22Rv1 (cell line): Measurements from ENCODE around the gene PIP5K1B.

Source experiments
- H3K27ac ChIP-seq: fragments of 450-650 bp; 2 replicates; pipeline ENCODE4 v1.5.1; 2017
- CTCF ChIP-seq: fragments of 450-650 bp; IDR thresholded peaks from 2 replicates; pipeline ENCODE4 v1.5.1; 2017; ENCODE audit warnings: mild to moderate bottlenecking
- ZFX ChIP-seq: fragments of 450-650 bp; IDR thresholded peaks from 2 replicates; pipeline ENCODE4 v1.6.1; 2017; ENCODE audit warnings: antibody characterized with exemption, borderline replicate concordance

The PIP5K1B gene

GRCh38 chr9:68827837-68828744 is 123.1 kb downstream of the PIP5K1B start:
- TF ChIP-seq ZFX (no peak), CTCF (no peak)
- H3K27ac ChIP-seq = no peak overlapping the region

- TF ChIP-seq ZFX (no peak), CTCF (no peak)
Measured at GRCh38 chr9:68832101-68832500, 127.1 kb downstream of the PIP5K1B start.

GRCh38 chr9:68832861-68833518 is 128.0 kb downstream of the PIP5K1B start:
- TF ChIP-seq ZFX = no peak
- no peak for TF ChIP-seq CTCF
- H3K27ac ChIP-seq = no peak overlapping the region

More at GRCh38 chr9:68832101-68832500, 127.1 kb downstream of the PIP5K1B start:
- H3K27ac ChIP-seq = no peak overlapping the region

- H3K27ac ChIP-seq = no peak overlapping the region
- no peak for TF ChIP-seq CTCF
Measured at GRCh38 chr9:68834931-68835520, 130.0 kb downstream of the PIP5K1B start.

- no peak overlapping the region for H3K27ac ChIP-seq
- no peak for TF ChIP-seq CTCF
- no peak for TF ChIP-seq ZFX
Measured at GRCh38 chr9:68836788-68837187, 131.7 kb downstream of the PIP5K1B start.

GRCh38 chr9:68838245-68838644 is 133.2 kb downstream of the PIP5K1B start:
- TF ChIP-seq ZFX (no peak), CTCF (no peak)
- H3K27ac ChIP-seq = no peak overlapping the region
